HCT116 (cell line): Measurements from ENCODE around the gene NABP1. TPM values are rescaled to one million over a fixed set of nuclear protein-coding genes. Genes with fewer than 3 reads are reported as not detected.

ENCODE experiments used
- ATAC-seq: fragments of 200-7000 bp; cut with Tn5 transposase; 2 replicates; pipeline ENCODE4 v1.9.1; 2020; ENCODE audit warnings: mild to moderate bottlenecking, moderate library complexity
- BruUV-seq: library from RNA; stranded (reverse); fragments of 400-500 nt; replicated peaks from 2 replicates; lab custom pipeline; 2021; lab: Mats Ljungman, UMichigan
- CTCF ChIA-PET: fragments of 300-600 bp; sonication (Branson Sonifier 250); formaldehyde crosslinking; loops from one replicate; lab custom pipeline; 2021; ENCODE audit warnings: antibody characterized with exemption; lab: Charles Lee
- POLR2A ChIA-PET: fragments of 300-600, 350-600 bp; sonication (Branson Sonifier 250); formaldehyde crosslinking; loops from one replicate; lab custom pipeline; 2021; ENCODE audit warnings: antibody characterized with exemption; lab: Charles Lee
- RAD21 ChIA-PET, 2 experiments: fragments of 300-600 bp; sonication (Branson Sonifier 250); formaldehyde crosslinking; loops; one replicate each; lab custom pipeline; 2023; ENCODE audit warnings: low total read pairs in 2 of 2; ENCODE audit not compliant: uncharacterized antibody in 2 of 2, unreplicated experiment in 2 of 2, low non-redundant PET in 1 of 2; lab: Charles Lee
- DNase-seq: peaks from one replicate; pipeline ENCODE4 v3.0.0-alpha.2; 2010; ENCODE audit warnings: low read depth, low spot score
- H2AFZ ChIP-seq: fragments of 200-600 bp; shearing (Covaris generic), sonication (generic); 2 replicates; pipeline ENCODE4 v1.6.1; 2017; ENCODE audit warnings: low read depth, mixed run types, mixed read lengths, antibody characterized with exemption, low read length; ENCODE audit not compliant: poor library complexity, severe bottlenecking
- H3K27ac ChIP-seq: 2 replicates; pipeline ENCODE4 v1.5.1; 2012; ENCODE audit warnings: low read depth, low read length
- H3K27me3 ChIP-seq: fragments of 200-600 bp; sonication (generic); 2 replicates; pipeline ENCODE4 v1.6.1; 2016; ENCODE audit warnings: mixed run types, low read length, mixed read lengths; ENCODE audit not compliant: insufficient read depth
- H3K36me3 ChIP-seq, 2 experiments: fragments of 200-500 bp in 1 of 2; fragments of 200-600 bp in 1 of 2; sonication (Bioruptor generic) in 1 of 2; sonication (generic) in 1 of 2; 2 replicates each; pipeline versions ENCODE4 v1.5.1 to v1.6.1; 2014 to 2016; ENCODE audit warnings: low read length in 2 of 2, inconsistent platforms in 1 of 2, mixed read lengths in 1 of 2, mixed run types in 1 of 2; ENCODE audit not compliant: insufficient read depth in 2 of 2, control insufficient read depth in 1 of 2
- H3K4me1 ChIP-seq, 2 experiments: fragments of 200-600 bp in 1 of 2; sonication (generic) in 1 of 2; 2 replicates each; pipeline versions ENCODE4 v1.5.1 to v1.6.1; 2012 to 2017; ENCODE audit warnings: low read length in 2 of 2, inconsistent platforms in 1 of 2, mild to moderate bottlenecking in 1 of 2, mixed read lengths in 1 of 2, mixed run types in 1 of 2, moderate library complexity in 1 of 2; ENCODE audit not compliant: insufficient read depth in 2 of 2, control insufficient read depth in 1 of 2
- H3K4me2 ChIP-seq: fragments of 200-600 bp; sonication (generic); 2 replicates; pipeline ENCODE4 v1.6.1; 2017; ENCODE audit warnings: mixed run types, low read length, mixed read lengths
- H3K4me3 ChIP-seq, 2 experiments: fragments of 200-600 bp in 1 of 2; sonication (generic) in 1 of 2; replicated peaks in 1 of 2; 2 replicates each; pipeline ENCODE4 v1.5.1; 2011 to 2016; ENCODE audit warnings: low read length in 2 of 2, control low read depth in 1 of 2, low read depth in 1 of 2, mild to moderate bottlenecking in 1 of 2, mixed read lengths in 1 of 2, mixed run types in 1 of 2
- H3K79me2 ChIP-seq: fragments of 200-600 bp; sonication (generic); 2 replicates; pipeline ENCODE4 v1.6.1; 2017; ENCODE audit warnings: mild to moderate bottlenecking, mixed run types, low read length, moderate library complexity, mixed read lengths; ENCODE audit not compliant: insufficient read depth
- H3K9ac ChIP-seq: fragments of 200-600 bp; sonication (generic); 2 replicates; pipeline ENCODE4 v1.6.1; 2016; ENCODE audit warnings: low read length, mixed read lengths
- H3K9me2 ChIP-seq: fragments of 200-600 bp; sonication (generic), shearing (Covaris generic); 2 replicates; pipeline ENCODE4 v1.6.1; 2017; ENCODE audit warnings: mixed run types, mild to moderate bottlenecking, moderate library complexity; ENCODE audit not compliant: insufficient read depth
- H3K9me3 ChIP-seq, 2 experiments: fragments of 200-500 bp in 1 of 2; fragments of 200-600 bp in 1 of 2; sonication (Bioruptor generic) in 1 of 2; sonication (generic) in 1 of 2; 2 replicates each; pipeline ENCODE4 v1.6.1; 2014 to 2017; ENCODE audit warnings: low read length in 2 of 2, mixed read lengths in 2 of 2, inconsistent platforms in 1 of 2, low read depth in 1 of 2, mild to moderate bottlenecking in 1 of 2, mixed run types in 1 of 2, moderate library complexity in 1 of 2; ENCODE audit not compliant: control insufficient read depth in 1 of 2, insufficient read depth in 1 of 2
- H4K20me1 ChIP-seq: fragments of 200-600 bp; sonication (generic), shearing (Covaris generic); 2 replicates; pipeline ENCODE4 v1.6.1; 2017; ENCODE audit warnings: mixed run types, mild to moderate bottlenecking, moderate library complexity; ENCODE audit not compliant: insufficient read depth
- ATF3 ChIP-seq: IDR thresholded peaks from 2 replicates; pipeline ENCODE4 v1.6.1; 2012
- CEBPB ChIP-seq: IDR thresholded peaks from 2 replicates; pipeline ENCODE4 v1.6.1; 2012; ENCODE audit warnings: low read depth
- EGR1 ChIP-seq: IDR thresholded peaks from 2 replicates; pipeline ENCODE4 v1.6.1; 2012; ENCODE audit warnings: low read depth
- ELF1 ChIP-seq: IDR thresholded peaks from 2 replicates; pipeline ENCODE4 v1.6.1; 2012; ENCODE audit warnings: low read depth, borderline replicate concordance
- EZH2 ChIP-seq: fragments of 200-600 bp; sonication (generic); IDR thresholded peaks from 2 replicates; pipeline ENCODE4 v1.6.1; 2017; ENCODE audit warnings: antibody characterized with exemption, mixed run types
- EZH2phosphoT487 ChIP-seq: fragments of 200-600 bp; IDR thresholded peaks from 2 replicates; pipeline ENCODE4 v1.6.1; 2018; ENCODE audit warnings: antibody characterized with exemption, borderline replicate concordance
- JUND ChIP-seq: IDR thresholded peaks from 2 replicates; pipeline ENCODE4 v1.6.1; 2012
- MAX ChIP-seq: IDR thresholded peaks from 2 replicates; pipeline ENCODE4 v1.6.1; 2012
- POLR2AphosphoS5 ChIP-seq: IDR thresholded peaks from 2 replicates; pipeline ENCODE4 v1.6.1; 2011; ENCODE audit warnings: mild to moderate bottlenecking, low read depth, low read length, moderate library complexity
- RAD21 ChIP-seq: IDR thresholded peaks from 2 replicates; pipeline ENCODE4 v1.6.1; 2012; ENCODE audit warnings: low read depth, mild to moderate bottlenecking
- SIN3A ChIP-seq: IDR thresholded peaks from 2 replicates; pipeline ENCODE4 v1.6.1; 2012; ENCODE audit warnings: low read depth
- SP1 ChIP-seq: IDR thresholded peaks from 2 replicates; pipeline ENCODE4 v1.6.1; 2012; ENCODE audit warnings: low read depth
- SRF ChIP-seq: IDR thresholded peaks from 2 replicates; pipeline ENCODE4 v1.6.1; 2012; ENCODE audit warnings: low read depth
- YY1 ChIP-seq: IDR thresholded peaks from 2 replicates; pipeline ENCODE4 v1.6.1; 2011; ENCODE audit warnings: low read length, low read depth, moderate library complexity, mild to moderate bottlenecking; ENCODE audit not compliant: insufficient replicate concordance; ENCODE audit errors: extremely low read depth
- ZFX ChIP-seq: fragments of 450-650 bp; IDR thresholded peaks from 2 replicates; pipeline ENCODE4 v1.6.1; 2017
- ZNF274 ChIP-seq: fragments of 200-500 bp; sonication (Bioruptor generic); IDR thresholded peaks from 2 replicates; pipeline ENCODE4 v1.6.1; 2014; ENCODE audit warnings: mild to moderate bottlenecking, low read depth, low read length, inconsistent platforms
- intact Hi-C: fragments of 100-400 bp; cut with micrococcal nuclease; formaldehyde crosslinking; loops from 2 replicates; pipeline ENCODE4 v1.10.0; 2022
- total RNA-seq: library from RNA; stranded (reverse); gene quantifications from one replicate; pipeline ENCODE4 v1.2.1, GENCODE V29; 2021; ENCODE audit not compliant: unreplicated experiment
- TF ChIP-seq, protein P1 (sequence below): IDR thresholded peaks from 2 replicates; pipeline ENCODE4 v1.6.1; 2012; ENCODE audit warnings: low read depth
- TF ChIP-seq, protein P2 (sequence below), 3 experiments: fragments of 200-600 bp in 1 of 3; sonication (generic) in 1 of 3; IDR thresholded peaks in 2 of 3; conservative IDR thresholded peaks in 1 of 3; 2 replicates each; pipeline ENCODE4 v1.5.1; 2012 to 2017; ENCODE audit warnings: low read depth in 2 of 3, low read length in 2 of 3, antibody characterized with exemption in 1 of 3, borderline replicate concordance in 1 of 3, control low read depth in 1 of 3, mild to moderate bottlenecking in 1 of 3, mixed read lengths in 1 of 3, mixed run types in 1 of 3, moderate library complexity in 1 of 3; ENCODE audit not compliant: insufficient read depth in 1 of 3

The NABP1 gene
- total RNA-seq, 1 experiment from 2014 or later, result 39.3 TPM

GRCh38 chr2:191660575-191660974, 17.4 kb upstream of the NABP1 start:
- Histone ChIP-seq H3K79me2 (no peaks in the 10 kb centered on the region), H3K9me2 (peaks cover 2% of the 10 kb centered on the region; the same call in 1 of the 2 replicates), H3K9ac (no peak overlapping the region), H3K36me3 (no peaks in the 10 kb centered on the region), H4K20me1 (no peaks in the 10 kb centered on the region), H3K4me2 (no peak overlapping the region), H2AFZ (no peak overlapping the region), H3K4me1 (no peaks in the 10 kb centered on the region), H3K27me3 (no peaks in the 10 kb centered on the region), H3K9me3 (no peaks in the 10 kb centered on the region), H3K27ac (no peak overlapping the region), H3K4me3 (no peak overlapping the region)
- RAD21 ChIA-PET, result no interaction called here
- ATAC-seq (no peak), DNase-seq (no peak)
- no peak for TF ChIP-seq JUND
- TF ChIP-seq ATF3, result no peak
- no peak for TF ChIP-seq EZH2
- TF ChIP-seq, protein P1, sequence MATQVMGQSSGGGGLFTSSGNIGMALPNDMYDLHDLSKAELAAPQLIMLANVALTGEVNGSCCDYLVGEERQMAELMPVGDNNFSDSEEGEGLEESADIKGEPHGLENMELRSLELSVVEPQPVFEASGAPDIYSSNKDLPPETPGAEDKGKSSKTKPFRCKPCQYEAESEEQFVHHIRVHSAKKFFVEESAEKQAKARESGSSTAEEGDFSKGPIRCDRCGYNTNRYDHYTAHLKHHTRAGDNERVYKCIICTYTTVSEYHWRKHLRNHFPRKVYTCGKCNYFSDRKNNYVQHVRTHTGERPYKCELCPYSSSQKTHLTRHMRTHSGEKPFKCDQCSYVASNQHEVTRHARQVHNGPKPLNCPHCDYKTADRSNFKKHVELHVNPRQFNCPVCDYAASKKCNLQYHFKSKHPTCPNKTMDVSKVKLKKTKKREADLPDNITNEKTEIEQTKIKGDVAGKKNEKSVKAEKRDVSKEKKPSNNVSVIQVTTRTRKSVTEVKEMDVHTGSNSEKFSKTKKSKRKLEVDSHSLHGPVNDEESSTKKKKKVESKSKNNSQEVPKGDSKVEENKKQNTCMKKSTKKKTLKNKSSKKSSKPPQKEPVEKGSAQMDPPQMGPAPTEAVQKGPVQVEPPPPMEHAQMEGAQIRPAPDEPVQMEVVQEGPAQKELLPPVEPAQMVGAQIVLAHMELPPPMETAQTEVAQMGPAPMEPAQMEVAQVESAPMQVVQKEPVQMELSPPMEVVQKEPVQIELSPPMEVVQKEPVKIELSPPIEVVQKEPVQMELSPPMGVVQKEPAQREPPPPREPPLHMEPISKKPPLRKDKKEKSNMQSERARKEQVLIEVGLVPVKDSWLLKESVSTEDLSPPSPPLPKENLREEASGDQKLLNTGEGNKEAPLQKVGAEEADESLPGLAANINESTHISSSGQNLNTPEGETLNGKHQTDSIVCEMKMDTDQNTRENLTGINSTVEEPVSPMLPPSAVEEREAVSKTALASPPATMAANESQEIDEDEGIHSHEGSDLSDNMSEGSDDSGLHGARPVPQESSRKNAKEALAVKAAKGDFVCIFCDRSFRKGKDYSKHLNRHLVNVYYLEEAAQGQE, result no peak
- no peak for TF ChIP-seq ZNF274
- TF ChIP-seq SIN3A, result no peak
- TF ChIP-seq, protein P2, sequence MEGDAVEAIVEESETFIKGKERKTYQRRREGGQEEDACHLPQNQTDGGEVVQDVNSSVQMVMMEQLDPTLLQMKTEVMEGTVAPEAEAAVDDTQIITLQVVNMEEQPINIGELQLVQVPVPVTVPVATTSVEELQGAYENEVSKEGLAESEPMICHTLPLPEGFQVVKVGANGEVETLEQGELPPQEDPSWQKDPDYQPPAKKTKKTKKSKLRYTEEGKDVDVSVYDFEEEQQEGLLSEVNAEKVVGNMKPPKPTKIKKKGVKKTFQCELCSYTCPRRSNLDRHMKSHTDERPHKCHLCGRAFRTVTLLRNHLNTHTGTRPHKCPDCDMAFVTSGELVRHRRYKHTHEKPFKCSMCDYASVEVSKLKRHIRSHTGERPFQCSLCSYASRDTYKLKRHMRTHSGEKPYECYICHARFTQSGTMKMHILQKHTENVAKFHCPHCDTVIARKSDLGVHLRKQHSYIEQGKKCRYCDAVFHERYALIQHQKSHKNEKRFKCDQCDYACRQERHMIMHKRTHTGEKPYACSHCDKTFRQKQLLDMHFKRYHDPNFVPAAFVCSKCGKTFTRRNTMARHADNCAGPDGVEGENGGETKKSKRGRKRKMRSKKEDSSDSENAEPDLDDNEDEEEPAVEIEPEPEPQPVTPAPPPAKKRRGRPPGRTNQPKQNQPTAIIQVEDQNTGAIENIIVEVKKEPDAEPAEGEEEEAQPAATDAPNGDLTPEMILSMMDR (IDR thresholded peaks at IDR 0.05 in 2 of 3, conservative IDR thresholded peaks at IDR 0.05 in 1 of 3; ENCODE audit: borderline replicate concordance in 1 of 3, insufficient read depth in 1 of 3, low read depth in 2 of 3, low read length in 2 of 3), result no peak
- no peak for TF ChIP-seq EGR1
- no peak for TF ChIP-seq EZH2phosphoT487
- no peak for TF ChIP-seq POLR2AphosphoS5
- no peak for TF ChIP-seq SP1
- TF ChIP-seq MAX, result no peak
- TF ChIP-seq YY1, result no peak
- no peak for TF ChIP-seq RAD21
- TF ChIP-seq SRF, result no peak
- TF ChIP-seq CEBPB, result no peak
- no peak for TF ChIP-seq ELF1
- no peak for TF ChIP-seq ZFX
- intact Hi-C loops, result no loop called here
- no TSS peak for BruUV-seq
- CTCF ChIA-PET, result no interaction called here
- POLR2A ChIA-PET, result interaction anchor here (1.8 kb wide), 1 partner anchor 17 kb away, joined by 10 read pairs; the partner anchor contains the start of gene NABP1
